Activated CD8-positive, alpha-beta memory T cell treated with anti-CD3 and anti-CD28 coated beads, Interleukin-2, amount 10 ng/mL, durations not matched to agents 7 days and 5 days (primary cell): ENCODE results near the gene CHMP4A. TPM values are rescaled to one million over a fixed set of nuclear protein-coding genes. Genes with fewer than 3 reads are reported as not detected.

Experiments used
- ATAC-seq: fragments of 150-1000 bp; cut with Tn5 transposase; one replicate; pipeline ENCODE4 v1.10.0; 2021; ENCODE audit warnings: moderate library complexity
- CTCF ChIA-PET: fragments of 350-600 bp; sonication (Branson Sonifier 250); formaldehyde crosslinking; loops from one replicate; lab custom pipeline; 2021; ENCODE audit warnings: antibody characterized with exemption; lab: Charles Lee
- DNase-seq: peaks from one replicate; pipeline ENCODE4 v3.0.0-alpha.2; 2020
- H3K27ac Mint-ChIP-seq: one replicate; pipeline ENCODE4 v1.8.0; 2021; ENCODE audit warnings: mild to moderate bottlenecking, mixed read lengths
- H3K27me3 Mint-ChIP-seq: one replicate; pipeline ENCODE4 v1.8.0; 2021; ENCODE audit warnings: mixed read lengths
- H3K36me3 Mint-ChIP-seq: one replicate; pipeline ENCODE4 v1.8.0; 2021; ENCODE audit warnings: mild to moderate bottlenecking, mixed read lengths
- H3K4me1 Mint-ChIP-seq: one replicate; pipeline ENCODE4 v1.8.0; 2021; ENCODE audit warnings: mixed read lengths
- H3K4me3 Mint-ChIP-seq: one replicate; pipeline ENCODE4 v1.8.0; 2021; ENCODE audit warnings: mild to moderate bottlenecking, moderate library complexity, mixed read lengths
- H3K9me3 Mint-ChIP-seq: one replicate; pipeline ENCODE4 v1.8.0; 2022; ENCODE audit warnings: low read depth, mixed read lengths
- total RNA-seq, 2 experiments: library from RNA; stranded (reverse); gene quantifications; one replicate each; pipeline ENCODE4 v1.2.3, GENCODE V29; 2021

CHMP4A gene
- total RNA-seq, 2 experiments from 2014 or later = 80.5 to 82.5 TPM

- H3K4me1 Mint-ChIP-seq = peaks cover 56% of the 10 kb centered on the region
- ATAC-seq (peak; percentile 92), DNase-seq (peak; percentile 93)
- peak within 1 kb of the TSS; percentile 95 for H3K27ac Mint-ChIP-seq
- CTCF ChIA-PET = interaction anchor here (0.7 to 2.2 kb wide), 12 partner anchors 15 to 235 kb away, joined by 3 to 14 read pairs (median 6); partner anchors contain the start of genes CHMP4A, CIDEB, IRF9 and KHNYN
- H3K9me3 Mint-ChIP-seq = peaks cover 2% of the 10 kb centered on the region
- peak within 1 kb of the TSS; percentile 89 for H3K4me3 Mint-ChIP-seq
- H3K27me3 Mint-ChIP-seq = no peaks in the 10 kb centered on the region
- peaks cover 41% of the 10 kb centered on the region for H3K36me3 Mint-ChIP-seq
Measured at GRCh38 chr14:24195186-24196070, 17.9 kb downstream of the CHMP4A start, which contains the start of gene TM9SF1. Gene TM9SF1 (minus strand): TSS chr14:24195441. CDS start chr14:24195019, 422 bp downstream.

- no peak for ATAC-seq
- Mint-ChIP-seq H3K27me3 (no peaks in the 10 kb centered on the region), H3K27ac (peak overlapping the region; percentile 95), H3K4me1 (peaks cover 60% of the 10 kb centered on the region), H3K4me3 (peak overlapping the region; percentile 89), H3K36me3 (peaks cover 38% of the 10 kb centered on the region), H3K9me3 (peaks cover 2% of the 10 kb centered on the region)
- DNase-seq = no peak
- CTCF ChIA-PET = interaction anchor here (0.7 to 2.2 kb wide), 8 partner anchors 18 to 235 kb away, joined by 3 to 14 read pairs (median 6); partner anchors contain the start of genes CHMP4A, IRF9, KHNYN and MDP1
Measured at GRCh38 chr14:24194873-24195185, 18.5 kb downstream of the CHMP4A start.

GRCh38 chr14:24194186-24194872, 19.0 kb downstream of the CHMP4A start:
- peak overlapping the region; percentile 95 for H3K27ac Mint-ChIP-seq
- H3K9me3 Mint-ChIP-seq = peaks cover 2% of the 10 kb centered on the region
- CTCF ChIA-PET = interaction anchor here (0.9 to 2.2 kb wide), 6 partner anchors 21 to 239 kb away, joined by 3 to 11 read pairs (median 4); partner anchors contain the start of genes KHNYN, MDP1 and TINF2
- no peaks in the 10 kb centered on the region for H3K27me3 Mint-ChIP-seq
- H3K36me3 Mint-ChIP-seq = peaks cover 35% of the 10 kb centered on the region
- DNase-seq (no peak), ATAC-seq (no peak)
- H3K4me3 Mint-ChIP-seq = peak overlapping the region; percentile 89
- H3K4me1 Mint-ChIP-seq = peaks cover 60% of the 10 kb centered on the region

GRCh38 chr14:24192933-24193332, 20.4 kb downstream of the CHMP4A start:
- Mint-ChIP-seq H3K27me3 (no peaks in the 10 kb centered on the region), H3K4me3 (no peak overlapping the region), H3K27ac (no peak overlapping the region), H3K4me1 (peaks cover 59% of the 10 kb centered on the region), H3K9me3 (no peaks in the 10 kb centered on the region), H3K36me3 (peaks cover 28% of the 10 kb centered on the region)
- CTCF ChIA-PET = no interaction called here
- DNase-seq (no peak), ATAC-seq (no peak)

- no peak for DNase-seq
- Mint-ChIP-seq H3K27ac (no peak overlapping the region), H3K36me3 (peaks cover 27% of the 10 kb centered on the region), H3K27me3 (no peaks in the 10 kb centered on the region), H3K9me3 (no peaks in the 10 kb centered on the region), H3K4me1 (peaks cover 60% of the 10 kb centered on the region), H3K4me3 (no peak overlapping the region)
- no peak for ATAC-seq
- CTCF ChIA-PET = no interaction called here
Measured at GRCh38 chr14:24190416-24190815, 22.9 kb downstream of the CHMP4A start.

- ATAC-seq = no peak
- H3K36me3 Mint-ChIP-seq = peaks cover 27% of the 10 kb centered on the region
- DNase-seq = no peak
- no peaks in the 10 kb centered on the region for H3K9me3 Mint-ChIP-seq
- peaks cover 55% of the 10 kb centered on the region for H3K4me1 Mint-ChIP-seq
- CTCF ChIA-PET = interaction anchor here (0.9 to 2.0 kb wide), 3 partner anchors 24 to 53 kb away, joined by 6 to 11 read pairs (median 9); partner anchors contain the start of genes CHMP4A, IRF9 and TINF2
- no peak overlapping the region for H3K4me3 Mint-ChIP-seq
- peak overlapping the region; percentile 74 for H3K27ac Mint-ChIP-seq
- H3K27me3 Mint-ChIP-seq = no peaks in the 10 kb centered on the region
Measured at GRCh38 chr14:24189460-24189859, 23.8 kb downstream of the CHMP4A start.

GRCh38 chr14:24189059-24189375, 24.3 kb downstream of the CHMP4A start:
- Mint-ChIP-seq H3K4me1 (peaks cover 51% of the 10 kb centered on the region), H3K27ac (peak overlapping the region; percentile 74), H3K36me3 (peaks cover 24% of the 10 kb centered on the region), H3K27me3 (no peaks in the 10 kb centered on the region), H3K4me3 (peak overlapping the region; percentile 82), H3K9me3 (no peaks in the 10 kb centered on the region)
- CTCF ChIA-PET = interaction anchor here (0.9 to 2.0 kb wide), 4 partner anchors 24 to 53 kb away, joined by 6 to 11 read pairs (median 8); partner anchors contain the start of genes CHMP4A, IRF9, MDP1 and TINF2
- no peak for DNase-seq
- no peak for ATAC-seq

GRCh38 chr14:24188251-24189058, 24.8 kb downstream of the CHMP4A start, which contains the start of gene IPO4:
Gene IPO4 (minus strand): TSS chr14:24188816. CDS start chr14:24188787, 29 bp downstream.
- peak; percentile 97 for DNase-seq
- CTCF ChIA-PET = interaction anchor here (0.9 to 2.0 kb wide), 5 partner anchors 25 to 145 kb away, joined by 3 to 11 read pairs (median 7); partner anchors contain the start of genes CHMP4A, IRF9, MDP1 and TINF2
- Mint-ChIP-seq H3K4me1 (peaks cover 49% of the 10 kb centered on the region), H3K4me3 (peak within 1 kb of the TSS; percentile 82), H3K27ac (peak within 1 kb of the TSS; percentile 74), H3K27me3 (no peaks in the 10 kb centered on the region), H3K36me3 (peaks cover 22% of the 10 kb centered on the region), H3K9me3 (no peaks in the 10 kb centered on the region)
- ATAC-seq = peak; percentile 90

- Mint-ChIP-seq H3K9me3 (no peaks in the 10 kb centered on the region), H3K4me1 (peaks cover 42% of the 10 kb centered on the region), H3K27me3 (no peaks in the 10 kb centered on the region), H3K4me3 (peak overlapping the region; percentile 82), H3K36me3 (peaks cover 15% of the 10 kb centered on the region), H3K27ac (peak overlapping the region; percentile 74)
- DNase-seq (no peak), ATAC-seq (no peak)
- CTCF ChIA-PET = interaction anchor here (1.0 to 2.0 kb wide), 3 partner anchors 8 to 146 kb away, joined by 3 to 9 read pairs (median 3); partner anchors contain the start of gene IRF9
Measured at GRCh38 chr14:24187539-24187915, 25.8 kb downstream of the CHMP4A start.

- CTCF ChIA-PET = interaction anchor here (0.6 to 2.0 kb wide), 4 partner anchors 8 to 386 kb away, joined by 3 to 9 read pairs (median 3); partner anchors contain the start of gene IRF9
- peaks cover 11% of the 10 kb centered on the region for H3K36me3 Mint-ChIP-seq
- no peak overlapping the region for H3K27ac Mint-ChIP-seq
- H3K4me1 Mint-ChIP-seq = peaks cover 36% of the 10 kb centered on the region
- DNase-seq = no peak
- peak overlapping the region; percentile 37 for H3K4me3 Mint-ChIP-seq
- no peaks in the 10 kb centered on the region for H3K27me3 Mint-ChIP-seq
- no peaks in the 10 kb centered on the region for H3K9me3 Mint-ChIP-seq
- ATAC-seq = no peak
Measured at GRCh38 chr14:24186831-24187538, 26.3 kb downstream of the CHMP4A start.

GRCh38 chr14:24185741-24186140, 27.5 kb downstream of the CHMP4A start:
- DNase-seq (no peak), ATAC-seq (no peak)
- no peaks in the 10 kb centered on the region for H3K9me3 Mint-ChIP-seq
- no peaks in the 10 kb centered on the region for H3K27me3 Mint-ChIP-seq
- peak overlapping the region; percentile 8 for H3K27ac Mint-ChIP-seq
- peaks cover 10% of the 10 kb centered on the region for H3K36me3 Mint-ChIP-seq
- CTCF ChIA-PET = interaction anchor here (0.9 kb wide), 1 partner anchor 13 kb away, joined by 3 read pairs; no protein-coding TSS in a partner anchor
- H3K4me3 Mint-ChIP-seq = no peak overlapping the region
- peaks cover 32% of the 10 kb centered on the region for H3K4me1 Mint-ChIP-seq

GRCh38 chr14:24185026-24185425, 28.3 kb downstream of the CHMP4A start:
- Mint-ChIP-seq H3K27me3 (no peaks in the 10 kb centered on the region), H3K27ac (no peak overlapping the region), H3K9me3 (no peaks in the 10 kb centered on the region), H3K4me1 (peaks cover 28% of the 10 kb centered on the region), H3K4me3 (no peak overlapping the region), H3K36me3 (peaks cover 12% of the 10 kb centered on the region)
- DNase-seq (no peak), ATAC-seq (no peak)
- CTCF ChIA-PET = interaction anchor here (0.9 kb wide), 1 partner anchor 12 kb away, joined by 3 read pairs; no protein-coding TSS in a partner anchor
